HepG2 (cell line): ENCODE measurements around the gene TGM2. TPM values are rescaled to one million over a fixed set of nuclear protein-coding genes. Genes with fewer than 3 reads are reported as not detected.

ENCODE experiments used
- ATAC-seq: fragments of 200-7000 bp; cut with Tn5 transposase; 3 replicates; pipeline ENCODE4 v1.9.1; 2020; ENCODE audit warnings: mild to moderate bottlenecking, moderate library complexity
- BruUV-seq: library from RNA; stranded (reverse); fragments of 400-500 nt; replicated peaks from 2 replicates; lab custom pipeline; 2021; lab: Mats Ljungman, UMichigan
- CTCF ChIA-PET: fragments of 300-600 bp; formaldehyde crosslinking; extraction: SDS; loops from one replicate; lab custom pipeline; 2021; ENCODE audit warnings: low total read pairs, inconsistent platforms, low intra/inter-chr PET ratio; lab: Yijun Ruan, JAX
- POLR2A ChIA-PET: fragments of 350-600 bp; sonication (Branson Sonifier 250); formaldehyde crosslinking; loops from one replicate; lab custom pipeline; 2020; ENCODE audit warnings: antibody characterized with exemption, inconsistent platforms; lab: Yijun Ruan, JAX
- DNase-seq: peaks from one replicate; pipeline ENCODE4 v3.0.0-alpha.2; 2015; ENCODE audit warnings: low spot score
- FAIRE-seq: peaks from 3 replicates; lab custom pipeline; 2011; peaks lifted over from hg19 to GRCh38; lab: Jason Lieb, UNC
- H2AFZ ChIP-seq: one replicate; pipeline ENCODE4 v1.6.1; 2011; ENCODE audit warnings: low read length, inconsistent platforms
- H3K27ac ChIP-seq: fragments of 300-600 bp; 3 replicates; pipeline ENCODE4 v1.8.0; 2011; ENCODE audit warnings: mixed run types, mild to moderate bottlenecking, mixed read lengths, low read length, inconsistent platforms; ENCODE audit not compliant: insufficient read depth; ENCODE audit errors: extremely low read length
- H3K27me3 ChIP-seq, 2 experiments: fragments of 200-600 bp in 1 of 2; 2 replicates in 1 of 2; 3 replicates in 1 of 2; pipeline versions ENCODE4 v1.6.0 to v1.8.0; 2011; ENCODE audit warnings: low read length in 2 of 2, mild to moderate bottlenecking in 2 of 2, moderate library complexity in 2 of 2, inconsistent platforms in 1 of 2; ENCODE audit not compliant: insufficient read depth in 2 of 2, control insufficient read depth in 1 of 2
- H3K36me3 ChIP-seq, 2 experiments: fragments of 200-600 bp in 1 of 2; replicated peaks in 1 of 2; 2 replicates in 1 of 2; 3 replicates in 1 of 2; pipeline versions ENCODE4 v1.5.1 to v1.8.0; 2011; ENCODE audit warnings: low read length in 2 of 2, inconsistent platforms in 1 of 2; ENCODE audit not compliant: insufficient read depth in 2 of 2, control insufficient read depth in 1 of 2
- H3K4me1 ChIP-seq: 2 replicates; pipeline ENCODE4 v1.5.1; 2012; ENCODE audit warnings: low read length, inconsistent platforms; ENCODE audit not compliant: insufficient read depth
- H3K4me2 ChIP-seq: 2 replicates; pipeline ENCODE4 v1.6.0; 2011; ENCODE audit warnings: low read depth, low read length, inconsistent platforms
- H3K4me3 ChIP-seq, 3 experiments: fragments of 200-600 bp in 1 of 3; sonication (generic), shearing (Covaris generic) in 1 of 3; replicated peaks in 1 of 3; 2 replicates each; pipeline ENCODE4 v1.5.1; 2011 to 2016; ENCODE audit warnings: low read length in 3 of 3, inconsistent platforms in 2 of 3, low read depth in 2 of 3, mild to moderate bottlenecking in 2 of 3, control low read depth in 1 of 3, mixed read lengths in 1 of 3; ENCODE audit not compliant: insufficient read depth in 1 of 3
- H3K79me2 ChIP-seq: one replicate; pipeline ENCODE4 v1.6.1; 2011; ENCODE audit warnings: low read length, inconsistent platforms; ENCODE audit not compliant: insufficient read depth
- H3K9ac ChIP-seq: 2 replicates; pipeline ENCODE4 v1.6.0; 2011; ENCODE audit warnings: mild to moderate bottlenecking, low read depth, low read length, inconsistent platforms; ENCODE audit not compliant: insufficient read depth
- H3K9me3 ChIP-seq: 2 replicates; pipeline ENCODE4 v1.5.1; 2012; ENCODE audit warnings: mild to moderate bottlenecking, low read length
- H4K20me1 ChIP-seq: 2 replicates; pipeline ENCODE4 v1.6.0; 2011; ENCODE audit warnings: inconsistent platforms, mild to moderate bottlenecking, low read length, moderate library complexity; ENCODE audit not compliant: insufficient read depth
- ARHGAP35 ChIP-seq: sonication (generic); formaldehyde crosslinking; IDR thresholded peaks from 2 replicates; pipeline ENCODE4 v1.9.0; 2022; ENCODE audit warnings: mild to moderate bottlenecking, inconsistent platforms, moderate library complexity, missing genetic modification reagents, borderline replicate concordance
- JUNB ChIP-seq: sonication (generic); formaldehyde crosslinking; IDR thresholded peaks from 2 replicates; pipeline ENCODE4 v1.8.0; 2022; ENCODE audit warnings: missing genetic modification reagents, mild to moderate bottlenecking, borderline replicate concordance
- RBAK ChIP-seq: sonication (generic); formaldehyde crosslinking; IDR thresholded peaks from 2 replicates; pipeline ENCODE4 v1.5.1; 2020; ENCODE audit warnings: mild to moderate bottlenecking, missing genetic modification reagents
- SATB2 ChIP-seq: sonication (generic); formaldehyde crosslinking; IDR thresholded peaks from 2 replicates; pipeline ENCODE4 v1.5.0; 2020; ENCODE audit warnings: missing genetic modification reagents
- ZMYM3 ChIP-seq: sonication (generic); formaldehyde crosslinking; IDR thresholded peaks from 2 replicates; pipeline ENCODE4 v1.5.1; 2020; ENCODE audit warnings: mild to moderate bottlenecking, missing genetic modification reagents
- ZNF768 ChIP-seq: sonication (generic); formaldehyde crosslinking; IDR thresholded peaks from 2 replicates; pipeline ENCODE4 v1.4.0; 2020; ENCODE audit warnings: missing genetic modification reagents
- WGBS: methylation state at CpG from one replicate; pipeline ENCODE4 v1.1.6; 2017; ENCODE audit warnings: low lambda C conversion rate; 5-methylcytosine and 5-hydroxymethylcytosine counted together
- in situ Hi-C: cut with HindIII; loops from 2 replicates; pipeline ENCODE4 v1.10.0; 2017; ENCODE audit warnings: low pct_unique_long_range_greater_than_20kb; ENCODE audit not compliant: extremely low pct_ligation_motif_present
- intact Hi-C: fragments of 100-400 bp; cut with micrococcal nuclease; formaldehyde crosslinking; loops from one replicate; pipeline ENCODE4 v1.10.0; 2022; ENCODE audit not compliant: unreplicated experiment
- polyA plus RNA-seq, 8 experiments: library from polyadenylated mRNA; depleted of rRNA in 3 of 8; stranded (reverse) in 7 of 8; unstranded in 1 of 8; fragments of >200 nt; fragmentation: Illumina TruSeq in 4 of 8; extraction: Trizol in 4 of 8; gene quantifications; 2 replicates each; pipeline versions ENCODE4 v1.2.1 to v1.2.3, GENCODE V29; 2011 to 2016; ENCODE audit warnings: low read depth in 4 of 8, missing spikeins in 1 of 8, mixed read lengths in 1 of 8; ENCODE audit not compliant: insufficient read depth in 1 of 8
- total RNA-seq, 5 experiments: library from RNA; depleted of rRNA; stranded (reverse); fragments of >200 nt; fragmentation: Illumina TruSeq; extraction: Trizol; gene quantifications; 2 replicates each; pipeline ENCODE4 v1.2.3, GENCODE V29; 2016; ENCODE audit warnings: low read depth in 1 of 5
- TF ChIP-seq, protein P1 (sequence below): sonication (generic); formaldehyde crosslinking; IDR thresholded peaks from one replicate; pipeline ENCODE4 v1.5.1; 2020; ENCODE audit warnings: mild to moderate bottlenecking, missing genetic modification reagents; ENCODE audit errors: not compliant biosample characterization
- TF ChIP-seq, protein P2 (sequence below): sonication (generic); formaldehyde crosslinking; IDR thresholded peaks from 2 replicates; pipeline ENCODE4 v1.5.0; 2020; ENCODE audit warnings: missing genetic modification reagents
- TF ChIP-seq, protein P3 (sequence below): sonication (generic); formaldehyde crosslinking; IDR thresholded peaks from 2 replicates; pipeline ENCODE4 v1.4.0; 2020; ENCODE audit warnings: missing genetic modification reagents, mild to moderate bottlenecking, borderline replicate concordance

Gene TGM2
- total and polyA plus RNA-seq, 2 of the 13 experiments (the other 11 are each of a cell fraction or from before 2014, with no cell fraction given), result 4.2 to 46.4 TPM

DNA sequence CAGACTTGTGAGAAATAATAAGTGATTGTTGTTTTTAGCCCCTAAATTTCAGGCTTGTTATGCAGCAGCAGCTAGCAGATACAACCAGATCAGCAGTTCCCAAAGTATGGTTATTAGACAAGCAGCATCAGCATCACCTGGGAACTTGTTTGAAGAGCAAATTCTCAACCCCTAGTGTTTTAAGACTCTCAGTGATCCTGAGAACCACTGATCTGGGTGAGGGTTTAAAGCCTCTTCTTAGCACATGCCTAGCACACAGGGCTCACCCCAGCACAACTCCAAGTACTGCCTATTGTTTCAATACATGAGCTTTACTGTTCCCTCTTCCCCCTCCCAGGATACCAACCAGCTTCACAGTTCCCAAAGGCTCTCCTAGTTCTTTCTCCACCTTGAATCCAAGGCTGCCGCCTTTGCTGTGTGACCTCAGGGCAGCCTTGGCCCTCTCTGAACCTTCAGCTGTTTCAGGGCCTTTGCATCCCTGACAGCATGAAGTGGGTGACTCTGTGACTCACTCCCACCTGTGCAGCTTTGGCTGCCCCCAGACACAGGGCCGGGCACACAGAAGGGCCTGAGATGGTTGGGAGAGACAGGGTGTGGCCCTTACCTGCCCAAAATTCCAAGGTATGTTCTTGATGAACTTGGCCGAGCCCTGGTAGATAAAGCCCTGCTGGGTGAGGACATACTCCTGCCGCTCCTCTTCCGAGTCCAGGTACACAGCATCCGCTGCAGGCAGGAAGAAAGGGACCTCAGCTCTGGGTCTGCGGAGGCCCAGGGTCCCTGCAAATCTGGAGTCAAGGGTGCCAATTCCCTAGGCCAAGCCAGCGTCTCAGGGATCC lies 14.5 kb downstream of the TGM2 start:
- peaks cover 9 to 16% of the 10 kb centered on the region in 2 experiments for H3K36me3 ChIP-seq
- no peaks in the 10 kb centered on the region for H3K79me2 ChIP-seq
- H3K4me2 ChIP-seq, result no peak overlapping the region
- no peak for FAIRE-seq
- H3K27ac ChIP-seq, result no peak overlapping the region
- BruUV-seq, result no TSS peak
- H3K4me3 ChIP-seq, result no peak overlapping the region
- in situ Hi-C loops, result no loop called here
- 96% methylated on average over 8 of the region's 8 CpGs for WGBS
- H3K9me3 ChIP-seq, result no peaks in the 10 kb centered on the region
- TF ChIP-seq, protein P1, sequence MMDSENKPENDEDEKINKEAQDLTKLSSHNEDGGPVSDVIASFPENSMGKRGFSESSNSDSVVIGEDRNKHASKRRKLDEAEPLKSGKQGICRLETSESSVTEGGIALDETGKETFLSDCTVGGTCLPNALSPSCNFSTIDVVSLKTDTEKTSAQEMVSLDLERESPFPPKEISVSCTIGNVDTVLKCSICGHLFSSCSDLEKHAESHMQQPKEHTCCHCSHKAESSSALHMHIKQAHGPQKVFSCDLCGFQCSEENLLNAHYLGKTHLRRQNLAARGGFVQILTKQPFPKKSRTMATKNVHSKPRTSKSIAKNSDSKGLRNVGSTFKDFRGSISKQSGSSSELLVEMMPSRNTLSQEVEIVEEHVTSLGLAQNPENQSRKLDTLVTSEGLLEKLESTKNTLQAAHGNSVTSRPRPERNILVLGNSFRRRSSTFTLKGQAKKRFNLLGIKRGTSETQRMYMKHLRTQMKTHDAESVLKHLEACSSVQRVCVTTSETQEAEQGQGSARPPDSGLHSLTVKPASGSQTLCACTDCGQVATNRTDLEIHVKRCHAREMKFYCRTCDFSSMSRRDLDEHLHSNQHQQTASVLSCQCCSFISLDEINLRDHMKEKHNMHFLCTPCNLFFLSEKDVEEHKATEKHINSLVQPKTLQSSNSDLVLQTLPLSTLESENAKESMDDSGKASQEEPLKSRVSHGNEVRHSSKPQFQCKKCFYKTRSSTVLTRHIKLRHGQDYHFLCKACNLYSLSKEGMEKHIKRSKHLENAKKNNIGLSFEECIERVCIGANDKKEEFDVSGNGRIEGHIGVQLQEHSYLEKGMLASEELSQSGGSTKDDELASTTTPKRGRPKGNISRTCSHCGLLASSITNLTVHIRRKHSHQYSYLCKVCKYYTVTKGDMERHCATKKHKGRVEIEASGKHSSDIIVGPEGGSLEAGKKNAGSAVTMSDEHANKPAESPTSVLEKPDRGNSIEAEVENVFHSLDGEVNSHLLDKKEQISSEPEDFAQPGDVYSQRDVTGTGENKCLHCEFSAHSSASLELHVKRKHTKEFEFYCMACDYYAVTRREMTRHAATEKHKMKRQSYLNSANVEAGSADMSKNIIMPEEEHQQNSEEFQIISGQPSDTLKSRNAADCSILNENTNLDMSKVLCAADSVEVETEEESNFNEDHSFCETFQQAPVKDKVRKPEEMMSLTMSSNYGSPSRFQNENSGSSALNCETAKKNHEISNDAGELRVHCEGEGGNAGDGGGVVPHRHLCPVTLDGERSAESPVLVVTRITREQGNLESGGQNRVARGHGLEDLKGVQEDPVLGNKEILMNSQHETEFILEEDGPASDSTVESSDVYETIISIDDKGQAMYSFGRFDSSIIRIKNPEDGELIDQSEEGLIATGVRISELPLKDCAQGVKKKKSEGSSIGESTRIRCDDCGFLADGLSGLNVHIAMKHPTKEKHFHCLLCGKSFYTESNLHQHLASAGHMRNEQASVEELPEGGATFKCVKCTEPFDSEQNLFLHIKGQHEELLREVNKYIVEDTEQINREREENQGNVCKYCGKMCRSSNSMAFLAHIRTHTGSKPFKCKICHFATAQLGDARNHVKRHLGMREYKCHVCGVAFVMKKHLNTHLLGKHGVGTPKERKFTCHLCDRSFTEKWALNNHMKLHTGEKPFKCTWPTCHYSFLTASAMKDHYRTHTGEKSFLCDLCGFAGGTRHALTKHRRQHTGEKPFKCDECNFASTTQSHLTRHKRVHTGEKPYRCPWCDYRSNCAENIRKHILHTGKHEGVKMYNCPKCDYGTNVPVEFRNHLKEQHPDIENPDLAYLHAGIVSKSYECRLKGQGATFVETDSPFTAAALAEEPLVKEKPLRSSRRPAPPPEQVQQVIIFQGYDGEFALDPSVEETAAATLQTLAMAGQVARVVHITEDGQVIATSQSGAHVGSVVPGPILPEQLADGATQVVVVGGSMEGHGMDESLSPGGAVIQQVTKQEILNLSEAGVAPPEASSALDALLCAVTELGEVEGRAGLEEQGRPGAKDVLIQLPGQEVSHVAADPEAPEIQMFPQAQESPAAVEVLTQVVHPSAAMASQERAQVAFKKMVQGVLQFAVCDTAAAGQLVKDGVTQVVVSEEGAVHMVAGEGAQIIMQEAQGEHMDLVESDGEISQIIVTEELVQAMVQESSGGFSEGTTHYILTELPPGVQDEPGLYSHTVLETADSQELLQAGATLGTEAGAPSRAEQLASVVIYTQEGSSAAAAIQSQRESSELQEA (CRISPR knock-in tag), result no peak
- no peak for TF ChIP-seq ARHGAP35 (CRISPR knock-in tag)
- peak; percentile 80 for TF ChIP-seq ZMYM3 (CRISPR knock-in tag)
- TF ChIP-seq, protein P2, sequence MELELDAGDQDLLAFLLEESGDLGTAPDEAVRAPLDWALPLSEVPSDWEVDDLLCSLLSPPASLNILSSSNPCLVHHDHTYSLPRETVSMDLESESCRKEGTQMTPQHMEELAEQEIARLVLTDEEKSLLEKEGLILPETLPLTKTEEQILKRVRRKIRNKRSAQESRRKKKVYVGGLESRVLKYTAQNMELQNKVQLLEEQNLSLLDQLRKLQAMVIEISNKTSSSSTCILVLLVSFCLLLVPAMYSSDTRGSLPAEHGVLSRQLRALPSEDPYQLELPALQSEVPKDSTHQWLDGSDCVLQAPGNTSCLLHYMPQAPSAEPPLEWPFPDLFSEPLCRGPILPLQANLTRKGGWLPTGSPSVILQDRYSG (CRISPR knock-in tag), result no peak
- TF ChIP-seq, protein P3, sequence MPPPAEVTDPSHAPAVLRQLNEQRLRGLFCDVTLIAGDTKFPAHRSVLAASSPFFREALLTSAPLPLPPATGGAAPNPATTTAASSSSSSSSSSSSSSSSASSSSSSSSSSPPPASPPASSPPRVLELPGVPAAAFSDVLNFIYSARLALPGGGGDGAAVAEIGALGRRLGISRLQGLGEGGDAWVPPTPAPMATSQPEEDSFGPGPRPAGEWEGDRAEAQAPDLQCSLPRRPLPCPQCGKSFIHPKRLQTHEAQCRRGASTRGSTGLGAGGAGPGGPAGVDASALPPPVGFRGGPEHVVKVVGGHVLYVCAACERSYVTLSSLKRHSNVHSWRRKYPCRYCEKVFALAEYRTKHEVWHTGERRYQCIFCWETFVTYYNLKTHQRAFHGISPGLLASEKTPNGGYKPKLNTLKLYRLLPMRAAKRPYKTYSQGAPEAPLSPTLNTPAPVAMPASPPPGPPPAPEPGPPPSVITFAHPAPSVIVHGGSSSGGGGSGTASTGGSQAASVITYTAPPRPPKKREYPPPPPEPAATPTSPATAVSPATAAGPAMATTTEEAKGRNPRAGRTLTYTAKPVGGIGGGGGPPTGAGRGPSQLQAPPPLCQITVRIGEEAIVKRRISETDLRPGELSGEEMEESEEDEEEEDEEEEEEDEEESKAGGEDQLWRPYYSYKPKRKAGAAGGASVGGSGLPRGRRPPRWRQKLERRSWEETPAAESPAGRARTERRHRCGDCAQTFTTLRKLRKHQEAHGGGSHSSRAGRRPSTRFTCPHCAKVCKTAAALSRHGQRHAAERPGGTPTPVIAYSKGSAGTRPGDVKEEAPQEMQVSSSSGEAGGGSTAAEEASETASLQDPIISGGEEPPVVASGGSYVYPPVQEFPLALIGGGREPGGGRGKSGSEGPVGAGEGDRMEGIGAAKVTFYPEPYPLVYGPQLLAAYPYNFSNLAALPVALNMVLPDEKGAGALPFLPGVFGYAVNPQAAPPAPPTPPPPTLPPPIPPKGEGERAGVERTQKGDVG, result no peak
- TF ChIP-seq SATB2 (CRISPR knock-in tag), result no peak
- no peak for TF ChIP-seq JUNB (CRISPR knock-in tag)
- TF ChIP-seq ZNF768, result peak; percentile 99
- TF ChIP-seq RBAK (CRISPR knock-in tag), result peak; percentile 97
- no peak for ATAC-seq
- H3K9ac ChIP-seq, result no peak overlapping the region
- ChIA-PET POLR2A (interaction anchor here (0.9 kb wide), 1 partner anchor 41 kb away, joined by 3 read pairs; no protein-coding TSS in a partner anchor), CTCF (no interaction called here)
- H2AFZ ChIP-seq, result no peak overlapping the region
- no peaks in the 10 kb centered on the region for H3K27me3 ChIP-seq
- DNase-seq, result no peak
- no peaks in the 10 kb centered on the region for H4K20me1 ChIP-seq
- intact Hi-C loops, result no loop called here
- peaks cover 16% of the 10 kb centered on the region for H3K4me1 ChIP-seq
